Measurements from ENCODE around the gene ARL14EPL.

DNA sequence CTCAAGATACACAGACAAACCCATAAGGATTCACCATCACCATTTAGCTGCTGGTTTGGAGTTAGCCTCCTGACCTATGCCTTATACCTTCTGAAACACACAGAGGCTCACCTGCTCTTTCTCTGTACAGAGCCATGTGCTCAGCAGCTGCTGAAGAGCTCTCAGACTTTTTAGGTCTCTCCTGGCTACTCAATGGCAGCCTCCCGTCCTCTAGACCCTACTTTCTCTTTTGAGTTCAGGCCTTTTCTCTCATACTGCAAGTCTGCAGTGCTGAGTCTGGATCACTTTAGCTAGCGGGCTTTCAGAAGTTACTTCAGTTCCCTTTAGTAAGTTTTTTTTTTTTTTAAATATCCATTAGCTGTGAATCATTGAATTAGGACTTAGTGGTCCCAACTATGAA is 44.3 kb upstream of the ARL14EPL start:
- TF ChIP-seq CTCF (IDR thresholded peaks at IDR 0.05; ENCODE audit: low read depth, low read length) (no peak), EZH2phosphoT487 (IDR thresholded peaks at IDR 0.05; ENCODE audit: low read depth) (no peak)
